GM18526 (cell line): ENCODE results near the gene DDX3Y.

Experiments used
- POLR2A ChIP-seq: IDR thresholded peaks from 3 replicates; pipeline ENCODE4 v1.6.1; 2011; ENCODE audit not compliant: insufficient read length; ENCODE audit errors: extremely low read depth

Gene DDX3Y

GRCh38 chrY:12904618-12905516 lies at the start of gene DDX3Y:
TSS of gene DDX3Y (plus strand) at chrY:12904868. CDS start at chrY:12904937, 69 bp downstream.
- no peak for TF ChIP-seq POLR2A

GRCh38 chrY:12855791-12856275 lies 48.8 kb upstream of the DDX3Y start:
- no peak for TF ChIP-seq POLR2A

GRCh38 chrY:12867960-12868359 lies 36.7 kb upstream of the DDX3Y start:
- no peak for TF ChIP-seq POLR2A

- no peak for TF ChIP-seq POLR2A
Observed at GRCh38 chrY:12896973-12897372, 7.7 kb upstream of the DDX3Y start.

GRCh38 chrY:12898604-12899003 lies 6.1 kb upstream of the DDX3Y start:
- TF ChIP-seq POLR2A, result no peak

GRCh38 chrY:12905517-12905872 lies 827 bp downstream of the DDX3Y start:
- TF ChIP-seq POLR2A, result no peak

- no peak for TF ChIP-seq POLR2A
Observed at GRCh38 chrY:12905895-12906294, 1.2 kb downstream of the DDX3Y start.

GRCh38 chrY:12913541-12913940 lies 8.9 kb downstream of the DDX3Y start:
- TF ChIP-seq POLR2A, result no peak

GRCh38 chrY:12928043-12928442 lies 23.4 kb downstream of the DDX3Y start:
- no peak for TF ChIP-seq POLR2A

GRCh38 chrY:12941725-12942687 lies 37.3 kb downstream of the DDX3Y start:
- no peak for TF ChIP-seq POLR2A
